HG03558 (cell line): ENCODE results near the gene UMPS.

ENCODE experiments used
- ATAC-seq: cut with Tn5 transposase; IDR thresholded peaks from one replicate; pipeline ENCODE4 v1.9.1; 2021; ENCODE audit warnings: moderate number of reproducible peaks; ENCODE audit not compliant: unreplicated experiment; ENCODE audit errors: extremely low read depth

The UMPS gene

DNA sequence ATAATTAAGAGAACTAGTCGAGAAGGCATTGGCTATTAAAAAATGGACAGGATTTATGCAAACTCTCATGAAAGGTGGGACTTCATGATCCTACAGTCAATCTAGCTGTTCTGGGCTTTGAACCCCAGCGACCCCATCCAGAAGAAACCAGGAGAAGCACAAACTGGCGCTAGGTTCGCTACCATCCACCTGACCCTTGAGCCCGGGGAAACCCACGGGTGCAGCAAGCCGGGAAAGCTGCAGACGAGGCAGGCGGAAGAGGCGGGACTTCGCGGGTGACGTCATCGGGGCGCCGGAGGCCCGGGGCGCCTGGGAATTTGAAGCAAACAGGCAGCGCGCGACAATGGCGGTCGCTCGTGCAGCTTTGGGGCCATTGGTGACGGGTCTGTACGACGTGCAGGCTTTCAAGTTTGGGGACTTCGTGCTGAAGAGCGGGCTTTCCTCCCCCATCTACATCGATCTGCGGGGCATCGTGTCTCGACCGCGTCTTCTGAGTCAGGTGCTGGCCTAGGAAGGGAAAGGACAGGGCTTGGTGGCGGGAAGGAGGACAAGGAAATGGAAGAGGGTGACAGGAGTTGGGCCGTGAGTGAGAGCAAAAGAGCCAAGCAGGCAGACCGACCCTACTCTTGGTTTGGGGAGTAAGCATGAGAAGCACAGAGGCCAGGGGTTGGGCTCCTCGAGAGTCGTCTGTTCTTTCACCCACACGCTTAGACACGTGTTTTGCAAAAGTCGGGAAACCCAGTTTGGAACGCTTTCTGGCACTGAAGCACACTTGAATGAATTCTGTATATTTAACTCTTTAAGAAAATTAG lies at the start of gene UMPS:
TSS of gene UMPS (plus strand) at position 324 of the 812 bp plus-strand sequence. CDS start at position 344, 20 bp downstream.
- peak; percentile 89 for ATAC-seq

DNA sequence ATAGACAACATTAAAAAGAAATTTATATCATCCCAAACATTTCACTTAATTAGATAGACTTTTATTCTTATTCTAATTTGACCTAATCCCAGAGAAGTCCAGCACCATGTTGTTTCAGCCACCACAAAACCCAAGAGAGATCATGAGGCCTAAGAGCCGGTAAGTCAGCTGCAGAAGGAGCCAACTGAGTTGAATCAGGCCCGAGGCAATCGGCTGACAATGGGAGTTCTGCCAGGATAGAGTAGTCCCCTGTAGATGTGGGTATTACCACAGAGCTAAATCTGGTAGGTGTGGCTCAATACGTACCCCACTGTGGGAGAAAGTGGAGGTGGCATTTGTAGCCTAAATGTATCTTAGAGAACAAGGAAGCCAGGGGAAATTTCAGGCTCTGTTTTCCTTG lies 49.7 kb upstream of the UMPS start:
- no peak for ATAC-seq

DNA sequence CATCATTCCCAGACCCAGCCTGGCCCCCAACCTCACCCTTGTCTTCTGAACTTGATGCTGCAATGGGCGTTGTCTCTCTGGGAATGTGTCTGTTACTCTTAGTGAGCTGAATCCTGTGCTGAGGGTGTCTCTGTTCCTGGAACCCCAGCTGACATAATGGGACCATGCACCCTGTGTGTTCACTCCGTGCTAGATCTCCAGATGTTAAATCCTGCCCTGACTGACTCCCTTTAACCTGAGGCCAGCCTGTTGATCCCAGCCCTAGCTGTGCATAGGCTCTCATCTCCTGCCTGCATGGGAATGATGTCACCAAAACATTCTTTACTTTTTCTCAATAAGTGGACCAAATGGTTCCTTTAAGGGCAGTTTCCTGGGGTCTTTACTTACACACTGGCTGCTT lies 48.0 kb upstream of the UMPS start:
- ATAC-seq: no peak

DNA sequence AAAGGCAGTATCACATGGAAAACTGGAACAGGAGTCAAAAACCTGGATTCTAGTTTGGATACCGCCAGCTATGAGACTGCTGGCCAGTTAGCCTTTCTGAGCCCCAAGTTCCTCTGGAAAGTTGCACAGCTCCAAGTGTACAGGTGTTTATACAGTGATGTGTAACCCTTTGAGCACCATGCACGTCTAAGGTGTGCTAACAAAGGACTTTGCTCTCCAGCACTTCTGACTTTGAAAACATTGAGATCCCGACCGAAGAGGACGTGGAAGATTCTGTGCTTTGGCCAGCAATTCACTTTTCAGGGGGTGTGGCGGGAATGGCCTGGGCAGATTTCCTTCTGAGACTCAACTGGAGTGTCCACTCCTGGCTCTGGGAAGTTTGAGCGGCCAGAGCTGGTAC lies 45.8 kb upstream of the UMPS start:
- ATAC-seq: no peak

DNA sequence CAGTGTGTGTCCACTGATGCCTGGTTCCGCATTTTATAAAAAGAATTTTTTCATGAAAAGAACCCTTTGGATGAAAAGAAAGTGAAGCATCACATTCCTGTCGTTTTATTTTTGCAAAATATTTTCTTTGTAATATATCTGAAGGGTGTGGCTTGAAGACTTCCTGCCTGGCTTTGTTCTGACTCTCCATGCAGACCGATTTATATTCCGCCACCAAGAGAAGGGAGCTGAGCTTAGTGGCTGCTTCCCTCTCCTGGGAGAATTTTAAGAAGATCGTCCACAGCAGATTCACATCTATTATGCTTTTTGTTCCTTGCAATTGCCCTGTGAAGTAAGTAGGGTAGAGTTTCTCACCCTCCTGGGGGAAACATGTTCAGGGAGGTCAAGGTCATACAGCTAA lies 45.2 kb upstream of the UMPS start:
- ATAC-seq: no peak

DNA sequence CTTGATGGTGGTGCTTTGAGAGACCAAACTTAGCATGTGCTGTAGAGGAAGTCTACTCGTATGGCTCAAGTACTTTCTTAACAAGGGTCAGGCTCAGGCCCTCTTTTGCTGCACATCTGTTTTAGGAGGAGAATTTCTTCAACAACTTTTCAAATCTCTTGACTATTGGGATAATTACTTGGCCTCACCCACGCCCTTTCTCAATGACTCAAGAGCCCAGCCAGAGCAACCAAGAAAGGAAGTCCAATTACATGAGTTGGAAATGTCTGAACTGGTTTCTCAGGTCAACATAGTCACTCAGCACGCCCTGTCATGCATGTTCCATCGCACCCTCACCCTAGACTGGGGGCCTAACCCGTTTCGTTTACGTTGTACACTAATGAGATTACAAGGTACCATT lies 44.8 kb upstream of the UMPS start:
- no peak for ATAC-seq

DNA sequence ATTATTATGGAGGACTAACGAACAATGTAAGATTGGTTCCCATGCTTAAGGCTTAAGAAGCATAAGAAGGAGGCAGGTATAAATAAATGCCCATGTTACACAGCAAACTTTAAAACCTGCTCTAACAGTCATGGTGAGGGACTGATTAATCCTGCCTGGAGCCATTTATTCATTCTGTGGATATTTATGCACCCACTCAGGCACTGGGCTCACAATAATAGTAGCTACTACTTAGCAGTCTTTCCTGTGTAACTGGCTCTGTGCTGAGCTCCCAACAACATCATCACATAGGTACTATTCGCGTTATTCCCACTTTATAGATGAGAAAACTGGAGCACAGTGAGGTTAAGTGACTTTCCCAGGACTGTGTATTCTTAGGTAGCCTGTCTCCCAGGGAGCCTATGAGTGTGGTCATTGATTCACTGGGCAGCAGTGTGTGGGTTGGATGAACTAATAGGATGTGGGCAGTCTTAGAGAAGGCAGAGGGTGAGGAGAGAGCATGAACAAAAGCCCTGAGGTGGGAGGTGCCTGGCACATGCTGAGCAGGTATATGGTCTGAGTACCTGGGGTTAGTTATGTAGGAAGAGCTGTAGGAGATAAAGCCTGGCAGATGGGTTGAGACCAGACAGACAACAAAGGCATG lies 44.1 kb upstream of the UMPS start:
- no peak for ATAC-seq

DNA sequence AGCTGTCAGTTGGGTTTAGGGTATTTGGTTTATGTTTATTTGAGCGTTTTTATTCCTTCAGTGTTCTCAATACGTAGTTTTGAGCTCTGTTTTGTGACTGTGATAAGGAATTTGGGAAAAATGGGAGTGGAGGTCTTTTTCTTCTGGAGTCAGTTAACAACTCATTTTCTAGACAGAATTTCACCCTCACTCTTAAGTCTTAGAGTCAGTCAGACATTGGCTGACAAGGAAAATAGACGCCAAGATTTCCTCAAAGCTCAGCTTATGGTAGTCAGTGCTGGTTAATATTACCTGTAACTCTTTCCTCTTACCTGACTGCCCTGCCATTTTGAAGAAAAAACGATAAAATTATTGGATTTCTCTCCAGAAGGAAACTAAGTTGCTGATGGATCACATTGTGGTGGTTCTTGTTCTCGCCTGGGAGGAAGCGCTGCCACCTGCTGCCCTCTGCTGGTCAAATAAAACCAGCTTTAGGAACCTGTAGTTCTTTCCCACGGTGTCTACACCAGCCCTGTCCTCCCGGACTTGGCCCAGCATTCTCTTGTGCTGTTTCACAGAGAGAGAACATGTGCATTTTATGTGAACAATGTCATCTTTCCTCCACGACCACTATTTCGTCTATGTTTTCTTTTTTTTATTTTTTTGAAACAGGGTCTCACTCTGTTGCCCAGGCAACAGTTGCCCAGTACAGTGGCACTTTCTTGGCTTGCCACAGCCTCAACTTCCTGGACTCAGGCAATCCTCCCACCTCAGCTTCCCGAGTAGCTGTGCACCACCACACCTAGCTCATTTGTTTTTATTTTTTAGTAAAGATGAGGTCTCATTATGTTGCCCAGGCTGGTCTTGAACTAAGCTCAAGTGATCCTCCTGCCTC lies 41.4 kb upstream of the UMPS start:
- ATAC-seq: no peak

DNA sequence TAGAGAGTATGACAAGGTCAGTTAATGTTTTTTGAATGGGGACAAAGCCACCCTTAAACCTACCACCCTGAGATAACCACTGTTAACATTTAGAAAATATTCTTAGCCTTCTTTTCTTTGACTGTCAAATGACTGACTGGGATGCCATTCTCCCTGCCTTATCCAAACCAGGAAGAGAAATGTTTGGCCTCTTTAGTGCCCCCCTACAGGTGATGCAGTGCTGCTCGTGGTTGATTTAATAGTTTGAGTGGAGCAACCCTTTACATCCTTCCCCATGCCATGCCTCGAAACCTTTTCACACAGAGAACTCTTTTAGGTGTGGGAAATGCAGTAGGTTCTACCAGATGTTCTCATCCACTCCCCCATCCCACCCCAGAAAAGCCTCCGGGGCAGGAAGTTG lies 38.7 kb upstream of the UMPS start:
- no peak for ATAC-seq

DNA sequence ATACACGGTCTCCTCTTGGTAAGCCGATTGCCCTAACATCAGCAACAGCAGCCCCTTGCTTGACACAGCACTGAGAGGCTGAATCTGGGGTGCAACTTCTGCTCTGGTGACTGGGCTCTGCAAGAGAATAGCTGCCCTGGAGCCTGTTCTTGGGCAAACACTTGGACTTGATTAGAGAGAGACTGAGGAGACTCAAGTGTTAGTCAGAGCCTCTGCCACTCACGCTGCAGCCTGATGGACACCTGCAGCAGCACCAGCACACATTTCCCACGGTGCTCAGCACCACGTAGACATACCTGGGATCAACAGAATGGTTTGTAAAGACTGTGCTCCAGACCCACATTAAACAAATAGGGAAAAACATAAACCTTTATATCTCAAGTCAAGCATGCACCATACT lies 35.8 kb upstream of the UMPS start:
- no peak for ATAC-seq

DNA sequence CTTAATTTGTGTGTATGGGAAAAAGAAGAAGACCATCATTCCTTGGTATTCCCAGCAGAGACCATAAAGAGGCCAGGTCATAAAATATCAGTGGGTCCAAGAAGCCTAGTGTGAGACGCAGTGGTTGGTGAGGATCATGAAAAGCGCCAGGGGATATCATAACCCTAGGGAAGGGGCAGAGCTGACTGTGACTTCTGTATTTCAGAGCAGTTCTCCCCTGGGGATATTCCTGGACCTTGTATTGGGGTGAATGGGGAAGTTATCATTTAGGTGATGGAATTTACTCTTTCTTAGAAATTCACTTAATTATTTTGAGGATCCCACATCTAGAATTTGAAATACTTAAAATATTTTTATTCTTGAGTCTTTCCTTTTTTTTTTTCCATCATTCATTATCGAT lies 34.9 kb upstream of the UMPS start:
- no peak for ATAC-seq

DNA sequence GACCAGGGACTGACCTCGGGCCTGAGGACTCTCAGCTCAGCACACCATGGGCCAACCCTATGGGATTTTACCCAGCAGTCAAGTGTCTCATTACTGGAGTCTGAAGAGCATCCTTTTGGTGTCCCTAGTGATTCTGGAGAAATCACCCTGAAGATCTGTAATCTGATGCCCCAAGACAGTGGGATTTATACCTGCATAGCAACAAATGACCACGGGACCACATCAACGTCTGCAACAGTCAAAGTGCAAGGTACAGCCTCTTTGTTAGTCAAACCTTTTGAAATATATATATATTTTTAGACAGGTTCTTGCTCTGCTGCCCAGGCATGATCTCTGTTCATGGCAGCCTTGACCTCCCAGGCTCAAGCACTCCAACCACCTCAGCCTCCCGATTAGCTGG lies 34.2 kb upstream of the UMPS start:
- ATAC-seq: no peak

DNA sequence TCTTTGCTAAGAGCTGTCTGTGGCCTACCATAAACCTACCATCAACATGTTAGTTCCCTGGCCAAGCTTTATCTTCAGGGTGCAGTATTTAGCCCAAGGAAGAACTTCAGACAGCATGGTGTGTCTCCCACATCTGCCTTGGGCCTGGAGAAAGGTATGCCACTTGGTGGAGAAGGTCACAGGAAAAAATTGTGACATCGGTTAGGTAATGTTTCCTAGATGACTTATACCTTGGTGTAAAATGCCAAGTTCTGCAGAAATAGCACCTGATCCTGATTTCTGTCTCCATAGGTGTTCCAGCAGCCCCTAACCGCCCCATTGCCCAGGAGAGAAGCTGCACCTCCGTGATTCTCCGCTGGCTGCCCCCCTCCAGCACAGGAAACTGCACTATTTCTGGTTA lies 33.0 kb upstream of the UMPS start:
- ATAC-seq: no peak

DNA sequence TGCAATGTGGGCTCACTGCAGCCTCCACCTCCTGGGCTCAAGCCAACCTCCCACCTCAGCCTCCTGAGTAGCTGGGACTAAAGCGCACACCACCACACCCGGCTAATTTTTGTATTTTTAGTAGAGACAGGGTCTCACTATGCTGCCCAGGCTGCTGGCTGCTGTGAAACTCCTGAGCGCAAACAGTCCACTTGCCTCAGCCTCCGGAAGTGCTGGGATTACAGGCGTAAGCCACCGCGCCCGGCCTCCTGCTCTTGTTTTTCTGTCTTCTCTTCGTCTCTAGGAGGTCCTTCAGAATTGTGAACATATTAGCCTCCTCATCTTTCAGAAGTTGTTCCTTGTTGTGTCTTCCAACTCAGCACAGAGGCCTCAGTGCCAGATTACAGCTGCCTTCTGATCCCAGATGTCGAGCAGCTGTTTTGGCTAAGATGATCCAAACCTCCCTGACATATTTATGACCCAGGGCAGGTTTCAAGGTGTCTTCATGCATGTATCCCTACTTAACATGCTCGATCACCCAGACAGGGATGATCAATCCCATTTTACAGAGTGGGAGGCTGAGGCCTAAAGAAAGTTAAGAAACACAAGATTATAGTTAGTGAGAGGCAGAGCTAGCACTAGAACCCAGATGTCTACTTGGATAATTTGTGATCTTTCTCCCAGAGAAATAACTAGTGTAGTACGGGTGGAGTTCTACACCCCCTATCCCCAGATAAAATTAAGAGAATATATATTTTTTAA lies 32.1 kb upstream of the UMPS start:
- no peak for ATAC-seq

DNA sequence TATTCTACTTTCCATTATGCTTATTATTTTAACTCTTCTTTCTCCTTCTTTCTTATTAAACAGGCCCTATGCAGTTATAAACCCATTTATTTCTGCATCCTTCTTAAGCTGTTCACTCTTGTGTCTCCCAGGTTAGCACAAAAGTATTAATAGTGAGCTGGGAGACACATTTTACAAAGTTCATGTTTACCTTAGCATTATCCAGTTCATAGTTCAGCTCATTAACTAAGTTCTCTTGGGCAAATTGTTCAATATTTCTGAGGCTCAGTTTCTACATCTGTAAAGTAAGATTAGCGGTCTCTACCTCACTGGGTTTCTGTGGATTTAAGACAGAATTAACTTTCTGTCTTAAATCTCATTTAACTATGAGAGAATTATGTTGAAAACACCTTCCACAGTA lies 31.2 kb upstream of the UMPS start:
- ATAC-seq: no peak

DNA sequence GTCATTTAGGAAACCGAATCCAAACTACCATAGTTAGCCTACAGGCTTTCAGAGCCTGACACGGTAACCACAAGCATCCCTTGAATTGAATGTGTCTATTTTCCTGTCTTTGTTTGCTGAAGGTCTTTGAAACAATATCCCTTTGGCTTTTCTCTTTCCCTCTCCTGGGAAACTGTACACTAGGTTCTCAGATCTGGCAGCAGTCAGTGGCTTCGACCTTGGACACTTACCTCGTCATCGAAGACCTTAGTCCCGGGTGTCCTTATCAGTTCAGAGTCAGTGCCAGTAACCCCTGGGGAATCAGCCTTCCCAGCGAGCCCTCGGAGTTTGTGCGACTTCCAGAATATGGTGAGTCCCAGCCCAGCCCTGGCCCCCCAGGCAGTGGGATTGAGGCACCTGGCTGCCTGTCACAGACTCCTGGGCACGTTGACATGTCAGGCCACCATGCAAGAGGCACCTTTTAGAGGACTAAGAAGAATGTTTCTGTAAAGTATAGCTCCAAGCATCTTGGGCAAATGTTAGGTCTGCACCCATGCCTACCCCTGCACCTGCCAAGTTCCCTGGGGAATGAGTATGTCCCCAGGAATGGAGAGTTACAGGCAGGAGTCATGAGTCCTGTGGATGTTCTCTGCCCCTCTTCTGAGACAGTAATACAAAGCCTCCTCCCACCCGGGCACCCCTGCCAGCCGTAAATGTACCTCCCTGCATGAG lies 30.4 kb upstream of the UMPS start:
- no peak for ATAC-seq

DNA sequence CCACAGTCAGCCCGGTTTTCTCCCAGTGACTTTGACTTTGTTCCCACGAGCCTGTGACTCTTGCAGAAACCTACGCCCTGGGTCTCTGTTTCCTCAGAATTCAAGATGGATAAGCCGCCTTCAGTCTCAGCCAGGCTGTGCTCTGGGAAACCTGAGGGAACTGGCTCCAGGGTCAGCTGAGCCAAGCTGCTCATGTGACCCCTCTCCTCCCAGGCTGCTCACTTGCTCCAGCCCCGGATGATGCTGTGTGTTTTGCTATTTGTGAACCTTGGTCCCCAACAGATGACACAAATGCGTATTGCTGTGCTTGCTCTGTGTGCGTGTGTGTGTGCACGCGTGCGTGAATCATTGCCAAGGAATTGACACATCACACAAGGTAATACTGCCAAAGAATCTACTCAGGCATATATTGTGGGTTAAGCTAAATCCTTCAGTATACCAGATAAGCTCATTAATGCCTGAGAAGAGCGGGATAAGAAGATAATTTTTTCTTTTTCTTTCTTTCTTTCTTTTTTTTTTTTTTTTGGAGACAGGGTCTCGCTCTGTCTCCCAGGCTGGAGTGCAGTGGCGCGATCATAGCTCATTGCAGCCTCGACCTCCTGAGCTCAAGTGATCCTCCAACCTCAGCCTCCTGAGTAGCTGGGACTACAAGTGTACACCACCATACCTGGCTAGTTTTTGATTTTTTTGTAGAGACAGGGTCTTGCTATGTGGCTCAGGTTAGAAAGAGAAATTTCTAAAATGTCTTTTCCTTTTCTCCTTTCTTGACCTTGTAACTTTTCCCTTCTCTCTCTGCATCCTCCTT lies 29.2 kb upstream of the UMPS start:
- ATAC-seq: no peak

DNA sequence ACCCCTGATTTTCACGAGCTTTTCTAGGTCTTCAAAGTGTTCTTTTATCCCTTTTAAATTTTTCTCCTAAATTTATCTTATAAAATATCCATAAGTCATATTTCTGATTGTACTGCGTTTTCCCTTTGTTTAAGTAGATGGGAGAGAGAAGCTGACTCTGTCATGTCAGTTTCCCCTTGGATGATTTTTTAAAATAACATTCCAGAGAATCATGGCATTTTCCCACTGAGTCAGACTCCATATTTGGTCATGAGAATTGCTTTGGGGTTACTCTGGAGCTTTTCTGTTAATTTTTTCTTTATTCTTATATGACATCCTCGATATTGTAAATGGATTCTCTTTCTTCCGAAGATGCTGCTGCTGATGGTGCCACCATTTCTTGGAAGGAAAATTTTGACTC lies 28.6 kb upstream of the UMPS start:
- ATAC-seq: no peak

DNA sequence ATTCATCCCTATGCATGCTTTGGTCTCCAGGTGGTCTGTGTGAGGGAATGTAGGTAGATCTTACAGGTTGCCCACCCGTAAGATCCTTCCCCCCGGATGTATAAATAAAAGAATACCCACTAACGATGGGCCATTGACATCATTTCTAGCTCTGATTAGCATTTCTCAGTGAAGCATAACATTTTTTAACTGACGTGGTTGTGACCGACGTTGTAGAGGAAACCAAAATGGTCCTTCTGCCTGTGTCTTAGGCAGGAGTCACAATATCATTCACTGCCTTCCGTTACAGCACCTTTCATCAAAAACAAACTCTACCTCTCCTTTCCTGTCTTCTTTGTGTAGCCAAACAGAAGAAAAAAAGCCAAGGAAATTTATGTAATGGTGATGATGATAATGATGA lies 27.3 kb upstream of the UMPS start:
- ATAC-seq: no peak
